ENCODE measurements around the gene ALX1.

- TF ChIP-seq POLR2AphosphoS5 (IDR thresholded peaks at IDR 0.05; ENCODE audit: borderline replicate concordance, low read depth, low read length) (no peak), EZH2 (IDR thresholded peaks at IDR 0.05) (no peak), FOXP2 (optimal IDR thresholded peaks at IDR 0.05; ENCODE audit: control extremely low read depth, extremely low read length, insufficient read depth) (no peak)
Measured at GRCh38 chr12:85283560-85283959, 3.5 kb downstream of the ALX1 start.
